Measurements from ENCODE around the gene HNRNPM.

GRCh38 chr19:8468124-8468523 is 23.3 kb downstream of the HNRNPM start:
- TF ChIP-seq, protein P1, sequence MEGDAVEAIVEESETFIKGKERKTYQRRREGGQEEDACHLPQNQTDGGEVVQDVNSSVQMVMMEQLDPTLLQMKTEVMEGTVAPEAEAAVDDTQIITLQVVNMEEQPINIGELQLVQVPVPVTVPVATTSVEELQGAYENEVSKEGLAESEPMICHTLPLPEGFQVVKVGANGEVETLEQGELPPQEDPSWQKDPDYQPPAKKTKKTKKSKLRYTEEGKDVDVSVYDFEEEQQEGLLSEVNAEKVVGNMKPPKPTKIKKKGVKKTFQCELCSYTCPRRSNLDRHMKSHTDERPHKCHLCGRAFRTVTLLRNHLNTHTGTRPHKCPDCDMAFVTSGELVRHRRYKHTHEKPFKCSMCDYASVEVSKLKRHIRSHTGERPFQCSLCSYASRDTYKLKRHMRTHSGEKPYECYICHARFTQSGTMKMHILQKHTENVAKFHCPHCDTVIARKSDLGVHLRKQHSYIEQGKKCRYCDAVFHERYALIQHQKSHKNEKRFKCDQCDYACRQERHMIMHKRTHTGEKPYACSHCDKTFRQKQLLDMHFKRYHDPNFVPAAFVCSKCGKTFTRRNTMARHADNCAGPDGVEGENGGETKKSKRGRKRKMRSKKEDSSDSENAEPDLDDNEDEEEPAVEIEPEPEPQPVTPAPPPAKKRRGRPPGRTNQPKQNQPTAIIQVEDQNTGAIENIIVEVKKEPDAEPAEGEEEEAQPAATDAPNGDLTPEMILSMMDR (conservative IDR thresholded peaks at IDR 0.05): no peak
- no peak for TF ChIP-seq ZFX (IDR thresholded peaks at IDR 0.05)

Data from C4-2B (cell line).